Hepatocyte (in vitro differentiated cells): ENCODE results near the gene C2. TPM values are rescaled to one million over a fixed set of nuclear protein-coding genes. Genes with fewer than 3 reads are reported as not detected.

Experiments used
- DNase-seq: peaks from one replicate; pipeline ENCODE4 v3.0.0-alpha.2; 2016; ENCODE audit warnings: low spot score
- H2AFZ ChIP-seq: fragments of 200-600 bp; sonication (generic); 2 replicates; pipeline ENCODE4 v1.6.0; 2016; ENCODE audit warnings: antibody characterized with exemption, mild to moderate bottlenecking
- H3K27ac ChIP-seq: fragments of 200-600 bp; sonication (generic); 2 replicates; pipeline ENCODE4 v1.5.1; 2016; ENCODE audit warnings: mild to moderate bottlenecking
- H3K27me3 ChIP-seq: fragments of 200-600 bp; sonication (generic); 2 replicates; pipeline ENCODE4 v1.6.1; 2016
- H3K36me3 ChIP-seq: fragments of 200-600 bp; sonication (generic); replicated peaks from 2 replicates; pipeline ENCODE4 v1.5.1; 2016; ENCODE audit warnings: low read depth; ENCODE audit not compliant: insufficient read depth
- H3K4me1 ChIP-seq: fragments of 200-600 bp; sonication (generic); 2 replicates; pipeline ENCODE4 v1.5.1; 2016; ENCODE audit warnings: mild to moderate bottlenecking, moderate library complexity; ENCODE audit not compliant: insufficient read depth
- H3K4me2 ChIP-seq: fragments of 200-600 bp; sonication (generic); 2 replicates; pipeline ENCODE4 v1.6.0; 2016
- H3K4me3 ChIP-seq: fragments of 200-600 bp; sonication (generic); 2 replicates; pipeline ENCODE4 v1.5.1; 2016; ENCODE audit warnings: mild to moderate bottlenecking
- H3K79me2 ChIP-seq: fragments of 200-600 bp; sonication (generic); 2 replicates; pipeline ENCODE4 v1.6.0; 2017; ENCODE audit warnings: mild to moderate bottlenecking
- H3K9me2 ChIP-seq: fragments of 200-600 bp; sonication (generic); replicated peaks from 2 replicates; pipeline ENCODE4 v1.6.0; 2017; ENCODE audit warnings: mild to moderate bottlenecking; ENCODE audit not compliant: insufficient read depth
- H3K9me3 ChIP-seq: fragments of 200-600 bp; sonication (generic); 2 replicates; pipeline ENCODE4 v1.5.1; 2016; ENCODE audit warnings: low read depth, mild to moderate bottlenecking
- H4K20me1 ChIP-seq: fragments of 200-600 bp; sonication (generic); 2 replicates; pipeline ENCODE4 v1.6.0; 2016; ENCODE audit warnings: mild to moderate bottlenecking; ENCODE audit not compliant: insufficient read depth, poor library complexity, severe bottlenecking
- CTCF ChIP-seq: fragments of 200-600 bp; sonication (generic); IDR thresholded peaks from 2 replicates; pipeline ENCODE4 v1.5.1; 2016; ENCODE audit warnings: antibody characterized with exemption, mild to moderate bottlenecking; ENCODE audit not compliant: poor library complexity
- EZH2 ChIP-seq: fragments of 200-600 bp; sonication (generic); IDR thresholded peaks from 2 replicates; pipeline ENCODE4 v1.6.1; 2016; ENCODE audit warnings: antibody characterized with exemption, mild to moderate bottlenecking, borderline replicate concordance
- EZH2phosphoT487 ChIP-seq: fragments of 200-600 bp; sonication (generic); IDR thresholded peaks from one replicate; pipeline ENCODE4 v1.6.1; 2018; ENCODE audit warnings: antibody characterized with exemption, mild to moderate bottlenecking, low read depth, moderate library complexity; ENCODE audit not compliant: unreplicated experiment, severe bottlenecking
- WGBS: methylation state at CpG from one replicate; pipeline ENCODE4 v1.1.6; 2016; ENCODE audit warnings: low lambda C conversion rate; ENCODE audit errors: missing lambda C conversion rate; 5-methylcytosine and 5-hydroxymethylcytosine counted together
- polyA plus RNA-seq: library from polyadenylated mRNA; unstranded; fragments of >200 nt; fragmentation: Nextera tagmentation; extraction: Ambion mirVana; gene quantifications from 2 replicates; pipeline ENCODE4 v1.2.1, GENCODE V29; 2016
- total RNA-seq: library from RNA; depleted of rRNA; stranded (reverse); fragments of >200 nt; gene quantifications from 2 replicates; pipeline ENCODE4 v1.2.3, GENCODE V29; 2014

C2 gene
- total and polyA plus RNA-seq, 2 experiments from 2014 or later = 46.4 to 48.3 TPM

- H3K4me1 ChIP-seq = peaks cover 12% of the 10 kb centered on the region
- H4K20me1 ChIP-seq = no peaks in the 10 kb centered on the region
- no peaks in the 10 kb centered on the region for H3K9me2 ChIP-seq
- H3K9me3 ChIP-seq = no peaks in the 10 kb centered on the region
- peak overlapping the region; percentile 72 for H3K4me2 ChIP-seq
- 89% methylated on average over 24 of the region's 24 CpGs for WGBS
- no peak overlapping the region for H3K4me3 ChIP-seq
- peaks cover 4% of the 10 kb centered on the region for H3K79me2 ChIP-seq
- TF ChIP-seq EZH2 (no peak), CTCF (no peak), EZH2phosphoT487 (no peak)
- no peaks in the 10 kb centered on the region for H3K27me3 ChIP-seq
- no peak for DNase-seq
- no peaks in the 10 kb centered on the region for H3K36me3 ChIP-seq
- H2AFZ ChIP-seq = no peak overlapping the region
- peak overlapping the region; percentile 95 for H3K27ac ChIP-seq
Observed at GRCh38 chr6:31947070-31947675, 19.7 kb downstream of the C2 start.

DNA sequence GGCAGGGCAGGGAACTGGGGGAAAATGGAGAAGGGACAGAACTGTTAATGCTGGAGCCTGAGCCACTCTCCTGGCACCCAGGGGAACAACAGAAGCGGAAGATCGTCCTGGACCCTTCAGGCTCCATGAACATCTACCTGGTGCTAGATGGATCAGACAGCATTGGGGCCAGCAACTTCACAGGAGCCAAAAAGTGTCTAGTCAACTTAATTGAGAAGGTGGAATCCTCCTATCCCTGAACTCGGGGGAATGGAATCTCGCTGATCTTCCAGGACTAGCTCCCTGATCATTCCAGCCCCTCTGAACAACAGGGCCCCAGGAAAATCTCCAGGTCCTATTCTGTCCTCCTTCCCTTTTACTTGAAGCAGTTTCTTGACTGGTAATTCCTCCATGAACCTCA, 20.3 kb downstream of the C2 start:
- no peak for TF ChIP-seq CTCF
- TF ChIP-seq EZH2 = no peak
- Histone ChIP-seq H3K27ac (no peak overlapping the region), H3K4me2 (no peak overlapping the region)

GRCh38 chr6:31948306-31948705, 20.8 kb downstream of the C2 start:
- no peak for TF ChIP-seq EZH2
- TF ChIP-seq EZH2phosphoT487 = no peak
- no peak for TF ChIP-seq CTCF
- Histone ChIP-seq H3K36me3 (no peaks in the 10 kb centered on the region), H2AFZ (no peak overlapping the region), H3K4me1 (peaks cover 12% of the 10 kb centered on the region), H3K4me3 (no peak overlapping the region), H3K9me2 (no peaks in the 10 kb centered on the region), H3K27ac (no peak overlapping the region), H3K4me2 (no peak overlapping the region), H3K79me2 (peaks cover 4% of the 10 kb centered on the region), H4K20me1 (no peaks in the 10 kb centered on the region), H3K9me3 (no peaks in the 10 kb centered on the region), H3K27me3 (no peaks in the 10 kb centered on the region)
- WGBS = 88% methylated on average over 5 of the region's 5 CpGs
- no peak for DNase-seq

More for the DNA sequence above, 20.3 kb downstream of the C2 start:
- Histone ChIP-seq H3K79me2 (peaks cover 4% of the 10 kb centered on the region), H3K4me3 (no peak overlapping the region), H3K9me2 (no peaks in the 10 kb centered on the region), H3K36me3 (no peaks in the 10 kb centered on the region), H3K4me1 (peaks cover 12% of the 10 kb centered on the region), H3K9me3 (no peaks in the 10 kb centered on the region), H2AFZ (no peak overlapping the region), H4K20me1 (no peaks in the 10 kb centered on the region), H3K27me3 (no peaks in the 10 kb centered on the region)
- 91% methylated on average over 4 of the region's 4 CpGs for WGBS
- no peak for DNase-seq
